ENCODE data around the gene WIZ. TPM values are rescaled to one million over a fixed set of nuclear protein-coding genes. Genes with fewer than 3 reads are reported as not detected.

The WIZ gene
- total and polyA plus RNA-seq, 10 of the 15 experiments (the other 5 are each of a cell fraction or from before 2014, with no cell fraction given): 0.10 to 26.7 (median 2.7) TPM

- Histone ChIP-seq H3K9me3 (replicated peaks; ENCODE audit: control insufficient read depth, insufficient read depth, low read length) (no peaks in the 10 kb centered on the region; the same call in 2 of the 3 replicates), H3K27ac (ENCODE audit: control insufficient read depth, insufficient read depth) (no peak overlapping the region), H3K4me3 (no peak overlapping the region), H3K4me2 (ENCODE audit: control insufficient read depth, insufficient read depth) (no peak overlapping the region), H3K36me3 (ENCODE audit: control insufficient read depth in 2 of 2, insufficient read depth in 2 of 2, low read length in 1 of 2) (peaks cover 12 to 40% of the 10 kb centered on the region in 2 experiments), H3K4me1 (ENCODE audit: control insufficient read depth, insufficient read depth, low read length) (peaks cover 3% of the 10 kb centered on the region), H3K27me3 (replicated peaks in 1 of 2; ENCODE audit: control insufficient read depth in 2 of 2, insufficient read depth in 2 of 2, low read length in 1 of 2) (no peaks in the 10 kb centered on the region), H2AFZ (ENCODE audit: control insufficient read depth, low read depth, low read length) (no peak overlapping the region), H3K79me2 (ENCODE audit: control insufficient read depth, insufficient read depth, low read length) (peaks cover 14% of the 10 kb centered on the region), H3K9ac (ENCODE audit: control insufficient read depth, insufficient read depth, low read length) (no peak overlapping the region), H4K20me1 (ENCODE audit: control insufficient read depth, insufficient read depth) (0 out of 2 replicates have a peak, but pooled peaks cover 3% of the 10 kb centered on the region)
- FAIRE-seq (no peak), ATAC-seq (no peak), DNase-seq (ENCODE audit: low read depth, low spot score) (no peak)
- intact Hi-C loops (cut with micrococcal nuclease; ENCODE audit: unreplicated experiment): no loop called here
- in situ Hi-C loops (cut with MboI): no loop called here
- RAD21 ChIA-PET (ENCODE audit: unreplicated experiment): no interaction called here
- CTCF ChIA-PET: interaction anchor here (6.1 kb wide), 1 partner anchor 133 kb away, joined by 85 read pairs; no protein-coding TSS in a partner anchor
- SMC1A ChIA-PET (ENCODE audit: uncharacterized antibody, unreplicated experiment): no interaction called here
- POLR2A ChIA-PET: no interaction called here
- WGBS (ENCODE audit: insufficient coverage, insufficient replicate concordance, low lambda C conversion rate, missing lambda C conversion rate): 93% methylated on average over 22 of the region's 22 CpGs
- BruUV-seq (replicated peaks): no TSS peak
- TF ChIP-seq CTCF (IDR thresholded peaks at IDR 0.05 in 2 of 3, conservative IDR thresholded peaks at IDR 0.05 in 1 of 3; ENCODE audit: control insufficient read depth in 2 of 3, extremely low read depth in 1 of 3, insufficient read depth in 1 of 3, low read depth in 3 of 3, low read length in 3 of 3) (no peak), IRF5 (IDR thresholded peaks at IDR 0.05; ENCODE audit: borderline replicate concordance) (no peak), HDAC2 (IDR thresholded peaks at IDR 0.05) (no peak), ZNF24 (IDR thresholded peaks at IDR 0.05) (no peak), MEF2B (IDR thresholded peaks at IDR 0.05; ENCODE audit: partially characterized antibody, poor library complexity, severe bottlenecking) (no peak), NR2C2 (IDR thresholded peaks at IDR 0.05; ENCODE audit: borderline replicate concordance, control insufficient read depth, insufficient read length, low read depth) (no peak), ATF3 (IDR thresholded peaks at IDR 0.05; ENCODE audit: borderline replicate concordance, extremely low read depth, low read depth, low read length) (no peak), HDAC6 (IDR thresholded peaks at IDR 0.05; ENCODE audit: unreplicated experiment) (no peak), TCF12 (IDR thresholded peaks at IDR 0.05; ENCODE audit: low read depth, low read length) (no peak), NKRF (conservative IDR thresholded peaks at IDR 0.05) (no peak), PRDM15 (CRISPR knock-in tag; IDR thresholded peaks at IDR 0.05) (no peak), ZBED1 (IDR thresholded peaks at IDR 0.05; ENCODE audit: borderline replicate concordance) (no peak), CHD1 (IDR thresholded peaks at IDR 0.05; ENCODE audit: low read depth, low read length) (no peak), ZNF622 (IDR thresholded peaks at IDR 0.05) (no peak)
Observed at GRCh38 chr19:15422296-15423075, 27.3 kb downstream of the WIZ start.
